H1 (cell line): Measurements from ENCODE around the gene SPOCD1.

ENCODE experiments used
- ATF2 ChIP-seq: IDR thresholded peaks from 2 replicates; pipeline ENCODE4 v1.6.1; 2012; ENCODE audit warnings: low read length, inconsistent platforms
- CBX8 ChIP-seq: fragments of 300-800, 300-1000 bp; sonication (generic); IDR thresholded peaks from 2 replicates; pipeline ENCODE4 v1.7.1; 2016; ENCODE audit warnings: low read depth, low read length, borderline replicate concordance
- CREB1 ChIP-seq: IDR thresholded peaks from 2 replicates; pipeline ENCODE4 v1.6.1; 2012; ENCODE audit warnings: inconsistent platforms
- CTCF ChIP-seq, 3 experiments: IDR thresholded peaks; 1 replicate in 2 of 3; 2 replicates in 1 of 3; pipeline versions ENCODE4 v1.5.1 to v1.6.1; 2011; ENCODE audit warnings: low read length in 3 of 3, mild to moderate bottlenecking in 3 of 3, inconsistent platforms in 2 of 3, low read depth in 1 of 3, moderate library complexity in 1 of 3; ENCODE audit not compliant: insufficient read depth in 1 of 3; ENCODE audit errors: control extremely low read depth in 1 of 3
- EZH2 ChIP-seq: fragments of 200-600 bp; sonication (generic); IDR thresholded peaks from 2 replicates; pipeline ENCODE4 v1.7.1; 2012; ENCODE audit warnings: low read depth, mild to moderate bottlenecking, moderate library complexity, low read length, inconsistent platforms; ENCODE audit not compliant: severe bottlenecking
- JUN ChIP-seq: IDR thresholded peaks from 2 replicates; pipeline ENCODE4 v1.6.1; 2011; ENCODE audit warnings: low read depth, mild to moderate bottlenecking, improper control_type of control experiment, low read length
- POLR2A ChIP-seq, 2 experiments: IDR thresholded peaks; 1 replicate in 1 of 2; 2 replicates in 1 of 2; pipeline ENCODE4 v1.6.1; 2011; ENCODE audit warnings: low read depth in 2 of 2, low read length in 2 of 2, mild to moderate bottlenecking in 2 of 2; ENCODE audit errors: control extremely low read depth in 1 of 2
- POLR2AphosphoS5 ChIP-seq: IDR thresholded peaks from 2 replicates; pipeline ENCODE4 v1.6.1; 2011; ENCODE audit warnings: low read depth, low read length
- SP2 ChIP-seq: IDR thresholded peaks from 2 replicates; pipeline ENCODE4 v1.6.1; 2012; ENCODE audit warnings: mild to moderate bottlenecking, low read length, inconsistent platforms
- SUZ12 ChIP-seq: fragments of 200-600 bp; sonication (generic); IDR thresholded peaks from 2 replicates; pipeline ENCODE4 v1.6.1; 2012; ENCODE audit warnings: mild to moderate bottlenecking, inconsistent platforms, low read length, moderate library complexity, mixed read lengths
- TEAD4 ChIP-seq: IDR thresholded peaks from 2 replicates; pipeline ENCODE4 v1.6.1; 2012; ENCODE audit warnings: low read depth, low read length, inconsistent platforms, mixed read lengths
- YY1 ChIP-seq: IDR thresholded peaks from 2 replicates; pipeline ENCODE4 v1.6.1; 2011; ENCODE audit warnings: low read depth, mild to moderate bottlenecking, low read length

- TF ChIP-seq JUN = no peak
- TF ChIP-seq POLR2AphosphoS5 = no peak
- TF ChIP-seq CTCF (IDR thresholded peaks at IDR 0.05; ENCODE audit: control extremely low read depth in 1 of 3, insufficient read depth in 1 of 3, low read depth in 1 of 3, low read length in 3 of 3) = no peak
- TF ChIP-seq POLR2A (IDR thresholded peaks at IDR 0.05; ENCODE audit: control extremely low read depth in 1 of 2, low read depth in 2 of 2, low read length in 2 of 2) = no peak
- no peak for TF ChIP-seq SP2
- TF ChIP-seq CBX8 = no peak
- no peak for TF ChIP-seq ATF2
- no peak for TF ChIP-seq SUZ12
- no peak for TF ChIP-seq YY1
- no peak for TF ChIP-seq EZH2
- TF ChIP-seq TEAD4 = no peak
- TF ChIP-seq CREB1 = no peak
These were observed 35.2 kb downstream of the SPOCD1 start for GRCh38 chr1:31780632-31781031.
